Measurements from ENCODE around the gene XCL1. TPM values are rescaled to one million over a fixed set of nuclear protein-coding genes. Genes with fewer than 3 reads are reported as not detected.

Gene XCL1, protein sequence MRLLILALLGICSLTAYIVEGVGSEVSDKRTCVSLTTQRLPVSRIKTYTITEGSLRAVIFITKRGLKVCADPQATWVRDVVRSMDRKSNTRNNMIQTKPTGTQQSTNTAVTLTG
- not detected for total RNA-seq

DNA sequence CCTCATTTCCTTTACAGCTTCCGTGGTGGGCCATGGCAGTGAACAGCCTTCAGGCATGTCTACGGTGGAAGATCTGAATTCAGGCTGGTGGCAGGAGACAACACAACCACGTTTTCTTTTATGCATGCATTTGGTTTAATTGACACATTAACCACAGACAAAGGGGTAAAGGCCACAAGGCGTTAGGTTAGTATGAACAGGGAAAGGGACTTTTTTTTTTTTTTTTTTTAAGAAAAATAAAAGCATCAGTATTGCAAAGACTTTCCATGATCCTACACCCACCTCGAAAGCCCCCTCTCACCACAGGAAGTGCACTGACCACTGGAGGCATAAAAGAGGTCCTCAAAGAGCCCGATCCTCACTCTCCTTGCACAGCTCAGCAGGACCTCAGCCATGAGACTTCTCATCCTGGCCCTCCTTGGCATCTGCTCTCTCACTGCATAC lies at the start of gene XCL1:
Gene XCL1 (plus strand): TSS at position 361 of the 444 bp plus-strand sequence. CDS start 33 bp downstream, at position 394.

DNA sequence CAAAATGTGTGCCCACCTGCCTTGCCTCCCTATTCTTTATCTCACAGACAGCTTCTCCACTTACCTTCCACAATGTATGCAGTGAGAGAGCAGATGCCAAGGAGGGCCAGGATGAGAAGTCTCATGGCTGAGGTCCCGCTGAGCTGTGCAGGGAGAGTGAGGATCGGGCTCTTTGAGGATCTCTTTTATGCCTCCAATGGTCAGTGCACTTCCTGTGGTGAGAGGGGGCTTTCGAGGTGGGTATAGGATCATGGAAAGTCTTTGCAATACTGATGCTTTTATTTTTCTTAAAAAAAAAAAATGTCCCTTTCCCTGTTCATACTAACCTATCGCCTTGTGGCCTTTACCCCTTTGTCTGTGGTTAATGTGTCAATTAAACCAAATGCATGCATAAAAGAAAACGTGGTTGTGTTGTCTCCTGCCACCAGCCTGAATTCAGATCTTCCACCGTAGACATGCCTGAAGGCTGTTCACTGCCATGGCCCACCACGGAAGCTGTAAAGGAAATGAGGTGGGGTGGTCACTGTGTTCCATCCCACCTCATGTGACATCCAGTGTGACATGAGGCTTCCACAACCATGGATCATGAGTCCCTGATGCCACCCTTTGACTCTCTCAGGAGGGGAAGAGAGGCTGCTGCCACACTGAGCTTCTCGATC lies 32.4 kb upstream of the XCL1 start, which contains the start of gene XCL2:
Gene XCL2 (minus strand): TSS at position 158 of the 659 bp plus-strand sequence. CDS start 33 bp downstream, at position 125.

Other genes with a start within 250 kb of the XCL1 start
- gene XCL2, start 32.6 kb upstream of the XCL1 start, total RNA-seq, result not detected
- not detected for gene DPT, start 152.6 kb downstream of the XCL1 start, total RNA-seq

Measured in activated naive CD4-positive, alpha-beta T cell treated with anti-CD3 and anti-CD28 coated beads, Interleukin-2, amount 10 ng/mL, durations not matched to agents 5 hours and 36 hours (primary cell).